Suppressor macrophage (primary cell): ENCODE measurements around the gene KLHL22.
A peak's percentile ranks its signal among the peaks of the same experiment; 100 is the strongest.
"Not testable (repeated sequence)": the region's sequence is repeated elsewhere in the genome, so short reads cannot be mapped to it uniquely, and the experiment has no call there.

ENCODE experiments used
- DNase-seq, 4 experiments: peaks; one replicate each; pipeline ENCODE4 v3.0.0-alpha.2; 2020 to 2022

Gene KLHL22

DNA sequence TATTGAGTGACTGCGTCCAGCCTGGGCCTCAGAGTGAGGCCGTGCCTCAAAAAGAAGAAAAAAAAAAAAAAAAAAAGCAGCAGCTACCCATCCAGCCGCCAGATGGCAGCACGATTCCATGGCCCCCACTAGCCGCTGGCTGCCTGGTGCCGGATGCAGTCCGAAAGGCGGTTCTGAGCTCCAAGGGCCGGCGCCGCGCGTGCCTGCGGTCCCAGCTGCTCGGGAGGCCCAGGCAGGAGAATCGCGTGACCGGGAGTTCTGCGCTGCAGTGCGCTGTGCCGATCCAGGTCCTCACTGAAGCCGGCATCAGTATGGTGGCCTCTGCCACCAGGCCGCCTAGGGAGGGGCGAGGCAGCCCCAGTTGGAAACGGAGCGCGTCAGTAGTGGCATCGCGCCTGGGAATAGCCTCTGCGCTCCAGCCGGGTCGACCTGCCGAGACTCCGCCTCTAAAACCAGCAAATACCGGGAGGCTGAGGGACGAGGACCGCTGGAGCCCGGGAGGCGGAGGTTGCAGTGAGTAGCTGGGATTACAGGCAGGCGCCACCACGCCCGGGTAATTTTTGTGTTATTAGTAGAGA is 77.3 kb downstream of the KLHL22 start:
- DNase-seq: peak; percentile 79 to 86 (median 82)

DNA sequence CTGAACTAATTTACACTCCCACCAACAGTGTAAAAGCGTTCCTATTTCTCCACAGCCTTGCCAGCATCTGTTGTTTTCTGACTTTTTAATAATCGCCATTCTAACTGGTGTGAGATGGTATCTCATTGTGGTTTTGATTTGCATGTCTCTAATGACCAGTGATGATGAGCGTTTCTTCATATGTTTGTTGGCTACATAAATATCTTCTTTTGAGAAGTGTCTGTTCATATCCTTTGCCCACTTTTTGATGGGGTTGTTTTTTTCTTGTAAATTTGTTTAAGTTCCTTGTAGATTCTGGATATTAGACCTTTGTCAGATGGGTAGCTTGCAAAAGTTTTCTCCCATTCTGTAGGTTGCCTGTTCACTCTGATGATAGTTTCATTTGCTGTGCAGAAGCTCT is 79.9 kb downstream of the KLHL22 start:
- DNase-seq: not testable (repeated sequence)

DNA sequence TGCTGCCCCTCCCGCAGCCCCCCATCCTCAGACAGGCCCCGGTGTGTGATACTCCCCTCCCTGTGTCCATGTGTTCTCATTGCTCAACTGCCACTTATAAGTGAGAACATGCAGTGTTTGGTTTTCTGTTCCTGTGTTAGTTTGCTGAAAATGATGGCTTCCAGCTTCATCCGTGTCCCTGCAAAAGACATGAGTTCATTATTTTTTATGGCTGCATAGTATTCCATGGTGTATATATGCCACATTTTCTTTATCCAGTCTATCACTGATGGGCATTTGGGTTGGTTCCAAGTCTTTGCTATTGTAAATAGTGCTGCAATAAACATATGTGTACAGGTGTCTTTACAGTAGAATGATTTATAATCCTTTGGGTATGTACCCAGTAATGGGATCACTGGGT is 80.4 kb downstream of the KLHL22 start:
- not testable (repeated sequence) for DNase-seq

DNA sequence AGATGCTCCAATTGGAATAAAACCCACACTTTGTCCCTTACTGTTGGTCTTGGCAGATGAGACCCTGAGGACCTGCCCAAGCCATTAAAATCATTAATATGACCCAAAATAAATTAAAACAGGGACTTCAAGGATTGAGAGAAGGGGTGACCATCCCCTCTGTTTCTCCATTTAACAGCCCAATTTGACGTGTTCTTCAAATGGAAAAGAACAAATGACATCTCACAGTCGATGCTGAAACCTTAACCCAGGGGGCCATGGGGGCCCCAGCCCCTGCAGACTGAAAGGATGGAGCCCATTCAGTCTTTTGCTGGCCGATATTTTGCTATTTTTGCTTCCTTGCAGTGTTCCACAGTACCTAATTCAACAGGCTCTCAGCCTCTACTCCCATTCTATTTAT is 81.1 kb downstream of the KLHL22 start:
- DNase-seq: no peak

DNA sequence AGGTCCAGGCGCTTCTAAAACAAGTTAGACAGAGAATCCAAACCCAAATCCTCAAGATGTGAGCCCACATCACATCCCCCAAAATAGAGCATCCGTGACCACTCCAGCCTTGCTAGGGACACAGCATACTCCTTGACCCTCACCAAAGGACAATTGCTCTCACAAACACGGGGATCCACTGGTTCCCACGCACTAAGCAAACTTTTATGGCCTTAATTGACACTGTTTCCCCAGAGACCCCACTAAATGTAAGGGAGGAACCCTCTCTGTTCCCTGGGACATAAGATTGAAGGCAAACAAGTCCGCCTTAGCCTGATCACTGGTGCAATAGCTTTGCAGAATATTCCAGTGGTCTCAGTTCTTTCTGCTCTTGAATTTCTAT is 81.5 kb downstream of the KLHL22 start:
- DNase-seq: no peak

DNA sequence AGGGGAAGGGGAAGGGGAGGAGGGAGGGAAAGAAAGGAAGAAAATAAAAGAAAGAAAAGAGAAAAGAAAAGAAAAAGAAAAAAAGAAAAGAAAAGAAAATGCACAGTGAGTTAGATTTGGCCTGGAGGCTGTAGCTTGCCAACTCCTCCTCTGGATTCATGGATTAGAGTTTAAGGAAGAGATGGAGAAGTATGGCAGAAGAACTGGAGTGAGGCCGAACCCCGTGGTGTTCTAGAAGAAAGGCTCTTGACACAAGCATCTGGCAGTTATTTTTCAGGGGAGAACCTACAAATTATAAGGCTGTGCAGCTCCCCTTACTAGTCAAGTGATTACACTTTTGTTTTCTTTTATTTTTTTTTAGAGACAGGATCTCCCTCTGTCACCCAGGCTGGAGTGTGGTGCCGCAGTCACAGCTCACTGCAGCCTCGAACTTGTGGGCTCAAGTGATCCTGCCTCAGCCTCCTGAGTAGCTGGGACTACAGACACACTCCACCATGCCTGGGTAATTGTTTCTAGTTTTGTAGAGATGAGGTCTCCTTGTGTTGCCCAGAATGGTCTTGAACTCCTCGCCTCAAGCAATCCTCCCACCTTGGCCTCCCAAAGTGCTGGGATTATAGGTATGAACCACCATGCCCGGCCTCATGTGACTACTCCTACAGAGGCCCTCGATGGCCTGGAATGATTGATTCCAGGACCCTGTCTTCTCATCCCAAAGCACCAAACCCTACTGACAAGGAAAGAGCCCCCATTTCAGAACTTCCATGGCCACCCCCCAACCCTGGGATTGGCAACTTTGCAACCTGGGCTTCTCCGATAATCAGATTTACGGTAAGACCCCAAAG is 82.2 kb downstream of the KLHL22 start:
- DNase-seq: no peak

DNA sequence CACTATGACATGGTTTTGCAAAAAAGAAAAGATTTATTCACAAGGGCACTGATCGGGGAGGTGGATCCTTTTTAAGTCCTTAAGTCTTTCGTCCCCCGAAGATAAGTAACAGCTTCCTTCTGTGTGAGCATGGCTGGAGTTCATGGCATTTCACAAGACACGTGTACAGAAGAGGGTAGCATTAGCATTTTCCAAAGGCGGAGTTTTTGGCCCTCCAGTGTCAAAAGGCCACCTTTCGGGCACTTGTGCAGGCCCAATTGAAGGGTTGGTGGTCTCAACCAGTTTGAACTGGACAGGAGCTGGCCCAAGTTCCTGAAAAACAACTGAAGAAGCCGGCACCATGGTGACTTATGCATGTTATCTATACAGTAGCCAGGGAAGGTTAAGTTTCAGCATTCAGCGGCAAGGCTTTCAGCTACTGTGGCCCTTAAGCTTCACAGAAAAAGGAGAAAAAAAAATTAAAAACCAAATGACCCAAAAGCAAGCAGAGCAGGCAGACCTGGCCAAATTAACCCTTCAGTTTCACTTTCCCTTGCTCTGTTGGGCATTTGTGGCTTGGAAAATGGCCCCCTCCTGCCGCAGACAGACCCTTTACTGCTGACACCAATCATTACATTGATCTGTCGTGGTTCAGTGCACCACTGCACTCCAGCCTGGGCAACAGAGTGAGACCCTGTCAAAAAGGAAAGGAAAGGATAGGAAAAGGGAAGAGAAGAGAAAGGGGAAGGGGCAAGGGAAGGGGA is 83.0 kb downstream of the KLHL22 start:
- DNase-seq: no peak

DNA sequence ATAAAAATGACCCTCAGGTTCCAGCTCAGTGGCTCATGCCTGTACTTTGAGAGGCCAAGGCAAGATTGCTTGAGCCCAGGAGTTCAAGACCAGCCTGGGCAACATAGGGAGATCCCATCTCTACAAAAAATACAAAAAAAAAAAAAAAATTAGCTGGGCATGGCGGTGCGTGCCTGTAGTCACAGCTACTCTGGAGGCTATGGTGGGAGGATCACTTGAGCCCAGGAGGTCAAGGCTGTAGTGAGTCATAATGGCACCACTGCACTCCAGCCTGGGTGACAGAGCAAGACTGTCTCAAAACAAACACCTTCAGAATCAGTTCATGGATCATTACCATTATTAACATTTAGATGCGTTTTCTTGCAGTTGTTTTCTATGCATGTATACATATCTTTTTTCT is 86.2 kb downstream of the KLHL22 start:
- not testable (repeated sequence) for DNase-seq

DNA sequence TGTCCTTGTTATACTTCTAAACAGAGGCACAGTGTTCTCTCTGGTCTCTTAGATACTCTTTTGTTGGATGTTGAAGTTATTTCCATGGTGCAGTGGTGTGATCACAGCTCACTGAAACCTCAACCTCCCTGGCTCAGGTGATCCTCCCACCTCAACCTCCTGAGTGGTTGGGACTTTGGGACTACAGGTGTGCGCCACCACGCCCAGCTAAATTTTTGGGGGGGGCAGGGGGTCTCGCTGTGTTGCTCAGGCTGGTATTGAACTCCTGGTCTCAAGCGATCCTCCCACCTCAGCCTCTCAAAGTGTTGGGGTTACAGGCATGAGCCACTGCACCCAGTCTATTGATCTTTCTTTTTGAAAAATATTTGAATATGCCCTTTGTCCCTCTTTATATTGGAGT is 86.7 kb downstream of the KLHL22 start:
- DNase-seq: no peak

DNA sequence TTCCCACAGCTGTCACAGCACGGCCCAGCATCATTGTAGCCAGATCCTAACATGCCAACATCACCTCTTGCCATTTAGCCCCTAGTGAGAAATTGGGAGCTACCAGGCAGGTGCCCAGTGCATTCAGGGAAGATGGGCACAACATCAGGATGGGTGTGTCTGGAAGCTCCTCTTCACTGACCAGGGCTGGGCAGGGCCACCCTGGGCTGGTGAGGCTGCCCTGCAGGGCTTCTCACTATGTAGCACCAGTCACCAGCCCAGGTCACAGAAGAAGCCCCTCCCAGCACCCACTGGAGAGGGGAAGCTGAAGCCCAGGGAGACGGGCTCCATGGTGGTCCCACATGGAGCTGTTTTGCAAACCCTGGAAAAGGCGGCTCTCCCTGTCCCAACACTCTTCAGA is 87.8 kb downstream of the KLHL22 start:
- DNase-seq: no peak

DNA sequence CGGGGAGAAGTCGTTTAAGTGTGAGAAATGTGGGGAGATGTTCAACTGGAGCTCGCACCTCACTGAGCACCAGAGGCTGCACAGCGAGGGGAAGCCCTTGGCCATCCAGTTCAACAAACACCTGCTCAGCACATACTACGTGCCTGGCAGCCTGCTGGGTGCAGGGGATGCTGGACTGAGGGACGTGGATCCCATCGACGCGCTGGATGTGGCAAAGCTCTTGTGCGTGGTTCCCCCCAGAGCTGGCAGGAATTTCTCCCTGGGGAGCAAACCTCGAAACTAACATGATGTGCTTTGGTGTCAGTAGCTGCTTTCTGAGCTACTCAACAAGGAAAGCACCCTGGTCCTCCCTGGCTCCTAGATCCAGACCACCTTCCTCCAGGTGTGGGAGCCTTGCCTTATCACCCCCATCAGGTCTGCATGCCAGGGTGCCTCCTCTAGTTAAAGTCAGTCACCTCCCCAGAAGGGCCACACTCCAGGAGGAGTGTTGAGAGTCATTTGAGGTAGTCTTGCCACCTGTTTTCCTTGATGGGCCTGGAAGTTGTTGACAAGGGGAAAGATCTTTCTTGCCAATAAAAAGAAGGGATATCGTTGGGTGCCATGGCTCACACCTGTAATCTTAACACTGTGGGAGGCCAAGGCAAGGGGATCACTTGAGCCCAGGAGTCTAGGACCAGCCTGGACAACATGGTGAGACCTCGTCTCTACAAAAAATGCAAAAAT is 88.7 kb downstream of the KLHL22 start:
- no peak for DNase-seq

DNA sequence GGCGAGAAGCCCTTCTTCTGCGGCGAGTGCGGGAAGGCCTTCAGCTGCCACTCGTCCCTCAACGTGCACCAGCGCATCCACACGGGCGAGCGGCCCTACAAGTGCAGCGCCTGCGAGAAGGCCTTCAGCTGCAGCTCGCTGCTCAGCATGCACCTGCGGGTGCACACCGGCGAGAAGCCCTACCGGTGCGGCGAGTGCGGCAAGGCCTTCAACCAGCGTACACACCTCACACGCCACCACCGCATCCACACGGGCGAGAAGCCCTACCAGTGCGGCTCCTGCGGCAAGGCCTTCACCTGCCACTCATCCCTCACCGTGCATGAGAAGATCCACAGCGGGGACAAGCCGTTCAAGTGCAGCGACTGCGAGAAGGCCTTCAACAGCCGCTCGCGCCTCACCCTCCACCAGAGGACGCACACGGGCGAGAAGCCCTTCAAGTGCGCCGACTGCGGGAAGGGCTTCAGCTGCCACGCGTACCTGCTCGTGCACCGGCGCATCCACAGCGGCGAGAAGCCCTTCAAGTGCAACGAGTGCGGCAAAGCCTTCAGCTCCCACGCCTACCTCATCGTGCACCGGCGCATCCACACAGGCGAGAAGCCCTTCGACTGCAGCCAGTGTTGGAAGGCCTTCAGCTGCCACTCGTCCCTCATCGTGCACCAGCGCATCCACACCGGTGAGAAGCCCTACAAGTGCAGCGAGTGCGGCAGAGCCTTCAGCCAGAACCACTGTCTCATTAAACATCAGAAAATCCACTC is 89.5 kb downstream of the KLHL22 start:
- DNase-seq: no peak

DNA sequence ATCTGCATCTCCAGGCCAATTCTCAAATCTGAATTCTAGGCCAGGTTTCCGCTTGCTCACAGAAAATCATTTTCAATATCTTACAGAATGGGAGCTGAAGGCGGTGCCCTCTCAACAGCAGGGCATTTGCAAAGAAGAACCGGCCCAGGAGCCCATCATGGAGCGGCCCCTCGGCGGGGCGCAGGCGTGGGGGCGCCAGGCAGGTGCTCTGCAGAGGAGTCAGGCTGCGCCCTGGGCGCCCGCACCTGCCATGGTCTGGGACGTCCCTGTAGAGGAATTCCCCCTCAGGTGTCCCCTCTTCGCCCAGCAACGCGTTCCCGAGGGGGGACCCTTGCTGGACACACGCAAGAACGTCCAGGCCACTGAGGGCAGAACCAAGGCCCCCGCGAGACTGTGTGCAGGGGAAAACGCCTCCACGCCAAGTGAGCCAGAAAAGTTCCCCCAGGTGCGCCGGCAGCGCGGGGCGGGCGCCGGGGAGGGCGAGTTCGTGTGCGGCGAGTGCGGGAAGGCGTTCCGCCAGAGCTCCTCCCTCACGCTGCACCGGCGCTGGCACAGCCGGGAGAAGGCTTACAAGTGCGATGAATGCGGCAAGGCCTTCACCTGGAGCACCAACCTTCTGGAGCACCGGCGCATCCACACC is 90.2 kb downstream of the KLHL22 start:
- no peak for DNase-seq

DNA sequence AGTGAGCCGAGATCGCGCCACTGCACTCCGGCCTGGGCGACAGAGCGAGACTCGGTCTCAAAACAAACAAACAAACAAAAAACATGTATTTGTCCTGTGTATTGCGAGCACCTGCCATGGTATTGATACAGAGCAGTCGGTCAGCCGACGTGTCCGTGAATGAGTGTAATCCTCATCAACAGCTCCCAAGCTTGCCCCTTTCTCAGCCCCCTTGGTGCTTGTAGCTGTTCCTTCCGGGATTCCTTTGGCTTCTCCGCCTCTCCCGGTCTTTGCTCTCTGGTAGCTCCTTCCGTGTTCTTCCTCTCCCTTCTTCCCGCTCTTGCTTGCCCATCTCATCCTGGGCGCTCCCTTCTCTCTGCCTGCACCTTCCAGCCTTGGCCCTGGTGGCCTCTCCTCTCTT is 90.7 kb downstream of the KLHL22 start:
- DNase-seq: no peak

DNA sequence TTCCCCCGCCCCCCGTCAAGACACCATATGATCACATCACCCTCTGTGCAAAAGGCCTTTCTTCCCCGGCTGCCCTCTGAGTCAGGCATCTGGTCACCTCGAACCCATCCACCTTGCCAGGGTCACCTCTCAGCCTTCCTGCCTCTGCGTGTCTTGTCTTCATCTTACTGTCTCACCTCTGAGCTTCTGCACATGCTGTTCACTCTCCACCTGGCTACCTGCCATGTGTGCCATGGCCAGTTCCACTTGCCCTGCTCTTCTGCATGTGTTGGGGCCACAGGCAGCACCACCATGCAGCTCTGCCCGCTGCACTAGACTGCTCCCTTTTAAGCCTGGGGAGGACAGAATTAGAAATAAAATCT is 91.8 kb downstream of the KLHL22 start:
- no peak for DNase-seq

DNA sequence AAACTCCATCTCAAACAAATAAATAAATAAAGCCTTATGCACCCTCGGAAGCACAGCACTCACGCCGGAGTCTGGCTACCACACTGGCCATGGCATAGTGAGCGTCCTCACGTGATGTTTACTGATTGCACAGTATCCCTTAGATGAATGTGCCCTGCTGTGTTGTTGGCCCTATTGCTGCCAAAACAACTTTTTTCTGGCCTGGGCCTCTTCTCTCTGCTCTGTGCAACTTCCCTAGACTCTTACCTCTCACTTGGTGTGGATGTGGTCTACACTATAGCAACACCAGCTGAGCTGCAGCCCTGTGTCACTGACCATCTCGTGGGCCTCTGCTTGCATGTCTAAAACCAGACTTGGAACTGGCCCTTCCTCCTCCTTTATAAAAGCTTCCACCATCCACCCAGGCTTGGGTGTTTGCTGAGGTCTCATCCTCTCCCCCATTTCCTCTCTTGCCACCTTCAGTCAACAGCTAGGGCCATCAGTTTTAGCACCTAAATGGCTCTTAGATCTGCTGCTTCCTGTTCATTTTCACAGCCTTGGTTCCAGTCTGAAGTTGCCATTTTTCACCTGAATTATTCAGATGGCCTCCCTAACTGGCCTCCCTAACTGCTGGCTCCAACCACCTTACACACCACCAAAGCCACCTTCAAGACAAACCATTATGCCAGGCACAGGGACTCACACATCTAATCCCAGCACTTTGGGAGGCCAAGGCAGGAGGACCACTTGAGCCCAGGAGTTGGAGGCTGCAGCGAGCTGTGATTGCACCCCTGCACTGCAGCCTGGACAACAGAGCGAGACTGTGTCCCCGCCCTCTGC is 92.4 kb downstream of the KLHL22 start:
- DNase-seq: no peak

DNA sequence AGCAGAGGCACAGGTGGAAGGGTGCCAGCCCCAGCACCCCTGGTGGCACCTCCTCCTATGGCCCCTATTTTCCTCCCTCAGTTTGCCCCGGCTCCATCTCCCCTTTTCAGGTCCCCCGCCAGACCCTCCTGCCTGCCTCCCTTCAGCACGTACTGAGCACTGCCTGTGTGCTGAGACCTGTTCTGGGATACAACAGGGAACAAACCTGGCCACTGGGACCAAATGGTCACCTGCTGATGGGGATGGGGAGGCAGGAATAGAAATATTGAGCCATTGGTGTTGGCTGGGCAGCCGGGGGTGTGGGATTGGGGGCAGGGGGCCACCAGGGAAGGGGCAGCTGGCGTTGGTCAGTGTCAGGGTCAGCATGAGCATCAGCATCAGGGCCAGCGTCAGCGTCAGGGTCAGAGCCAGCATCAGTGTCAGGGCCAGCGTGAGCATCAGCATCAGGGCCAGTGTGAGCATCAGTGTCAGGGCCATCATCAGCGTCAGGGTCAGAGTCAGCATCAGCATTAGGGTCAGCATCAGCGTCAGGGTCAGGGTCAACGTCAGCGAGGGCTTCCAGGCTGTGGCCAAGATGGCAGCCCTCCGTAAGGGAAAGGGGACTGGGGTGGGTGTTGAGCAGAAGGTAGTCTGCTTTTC is 94.1 kb downstream of the KLHL22 start:
- no peak for DNase-seq

DNA sequence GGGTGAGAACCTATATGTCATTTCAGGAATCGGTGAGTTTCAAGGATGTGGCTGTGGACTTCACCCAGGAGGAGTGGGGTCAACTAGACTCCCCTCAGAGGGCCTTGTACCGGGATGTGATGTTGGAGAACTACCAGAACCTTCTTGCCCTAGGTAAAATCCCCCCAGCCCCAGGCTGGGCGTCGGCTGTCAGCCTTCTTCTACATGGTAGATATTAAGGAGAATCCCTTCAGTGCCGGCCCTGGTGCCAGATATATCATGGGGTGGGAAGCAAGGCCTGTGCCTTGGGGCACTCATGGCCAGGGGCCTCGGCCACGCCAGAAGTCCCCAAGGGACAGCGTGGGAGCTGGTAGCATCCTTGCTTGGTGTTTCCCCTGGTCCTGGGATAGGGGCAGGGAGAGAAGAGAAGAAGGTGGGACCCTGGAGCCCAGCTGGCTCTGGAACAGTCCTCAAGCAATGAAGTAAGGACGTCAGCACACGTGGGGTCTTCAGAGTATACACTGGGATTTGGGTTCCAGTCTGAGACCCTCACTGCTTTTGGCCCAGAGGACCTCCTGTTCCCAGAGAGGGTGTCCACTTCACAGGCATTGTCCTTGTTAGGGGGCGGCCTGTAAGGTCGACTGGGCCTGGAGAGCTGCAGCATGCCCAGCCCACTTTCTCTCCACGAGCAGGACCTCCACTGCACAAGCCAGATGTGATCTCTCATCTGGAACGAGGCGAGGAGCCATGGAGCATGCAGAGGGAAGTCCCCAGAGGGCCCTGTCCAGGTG is 94.8 kb downstream of the KLHL22 start:
- no peak for DNase-seq

DNA sequence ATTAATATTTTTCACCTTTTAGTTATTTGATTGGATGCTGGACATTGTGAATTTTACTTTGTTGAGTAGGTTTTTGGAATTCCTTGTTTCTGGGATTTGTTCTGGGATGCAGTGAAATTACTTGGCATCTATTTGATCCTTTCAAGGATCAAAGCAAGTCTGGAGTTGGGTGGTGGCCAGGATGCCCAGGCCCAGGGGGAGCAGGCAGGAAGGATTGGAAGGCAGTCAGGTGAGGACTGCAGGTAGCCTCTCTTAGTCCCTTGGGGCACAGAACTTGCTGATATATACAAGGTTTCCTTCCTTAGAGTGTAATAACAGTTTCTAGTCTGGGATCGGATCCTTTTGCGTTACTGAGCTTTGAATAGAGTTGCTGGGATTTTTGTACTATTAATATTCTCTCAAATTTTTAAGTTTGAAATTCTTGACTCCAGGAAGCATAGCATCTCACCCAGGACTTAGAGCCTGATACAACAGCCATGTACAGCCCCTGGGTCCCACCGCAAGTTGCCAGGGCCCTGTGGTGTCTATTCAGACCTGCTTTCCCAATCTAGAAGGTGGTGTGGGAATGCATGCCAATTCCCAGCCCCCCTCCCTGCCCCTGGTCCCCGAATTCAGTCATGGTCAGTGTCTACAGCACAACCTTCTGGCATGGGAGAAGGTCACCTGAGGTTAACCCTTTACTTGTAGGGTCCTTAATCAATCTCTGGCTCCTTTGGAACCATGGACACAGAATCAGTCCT is 95.6 kb downstream of the KLHL22 start:
- no peak for DNase-seq
